GM19099 (cell line): ENCODE results near the gene INO80B.
A peak's percentile ranks its signal among the peaks of the same experiment; 100 is the strongest.

ENCODE experiments used
- POLR2A ChIP-seq: IDR thresholded peaks from 3 replicates; pipeline ENCODE4 v1.6.1; 2011; ENCODE audit warnings: low read depth; ENCODE audit not compliant: insufficient read length; ENCODE audit errors: extremely low read depth

The INO80B gene

GRCh38 chr2:74461187-74462053, 6.5 kb downstream of the INO80B start:
- TF ChIP-seq POLR2A: no peak

- no peak for TF ChIP-seq POLR2A
Observed at GRCh38 chr2:74462054-74462785, 7.3 kb downstream of the INO80B start.

GRCh38 chr2:74462786-74463105, 7.9 kb downstream of the INO80B start:
- TF ChIP-seq POLR2A: no peak

- TF ChIP-seq POLR2A: no peak
Observed at GRCh38 chr2:74464406-74464805, 9.5 kb downstream of the INO80B start.

- no peak for TF ChIP-seq POLR2A
Observed at GRCh38 chr2:74471332-74472065, 16.6 kb downstream of the INO80B start.

- peak; percentile 91 for TF ChIP-seq POLR2A
Observed at GRCh38 chr2:74472086-74472944, 17.4 kb downstream of the INO80B start, which contains the start of gene MRPL53. MRPL53 (minus strand) TSS chr2:74472680; CDS start chr2:74472660, 20 bp downstream.

- no peak for TF ChIP-seq POLR2A
Observed at GRCh38 chr2:74472945-74473258, 18.0 kb downstream of the INO80B start.

- no peak for TF ChIP-seq POLR2A
Observed at GRCh38 chr2:74474481-74474880, 19.6 kb downstream of the INO80B start.

- TF ChIP-seq POLR2A: no peak
Observed at GRCh38 chr2:74474899-74475298, 20.0 kb downstream of the INO80B start.

- no peak for TF ChIP-seq POLR2A
Observed at GRCh38 chr2:74481431-74481830, 26.5 kb downstream of the INO80B start.

GRCh38 chr2:74481961-74482800, 27.3 kb downstream of the INO80B start:
- no peak for TF ChIP-seq POLR2A

GRCh38 chr2:74482801-74483674, 28.2 kb downstream of the INO80B start, which contains the start of the genes CCDC142 and TTC31:
CCDC142 (minus strand) TSS chr2:74482998; CDS start chr2:74482837, 161 bp downstream.
TTC31 (plus strand) TSS chr2:74483081; CDS start chr2:74483096, 15 bp downstream.
- peak; percentile 80 for TF ChIP-seq POLR2A

GRCh38 chr2:74486141-74486540, 31.3 kb downstream of the INO80B start:
- no peak for TF ChIP-seq POLR2A
